Pancreas (tissue), 10 donors: Measurements from ENCODE around the gene FMNL2. TPM values are rescaled to one million over a fixed set of nuclear protein-coding genes. Genes with fewer than 3 reads are reported as not detected.

ENCODE experiments used
- ATAC-seq, 4 donors: fragments of 200-7000 bp; cut with Tn5 transposase; one replicate each; pipeline versions ENCODE4 v1.8.0 to v1.9.1; 2020; ENCODE audit warnings: mild to moderate bottlenecking in 4 of 4, moderate library complexity in 4 of 4
- DNase-seq, 6 donors: peaks; one replicate each; pipeline ENCODE4 v3.0.0-alpha.2; 2020
- FAIRE-seq: peaks from 2 replicates; lab custom pipeline; 2012; peaks lifted over from hg19 to GRCh38; lab: Jason Lieb, UNC
- H3K27ac ChIP-seq, 4 donors: fragments of 200-600 bp; sonication (generic); 1 replicate in 3 of 4; 2 replicates in 1 of 4; pipeline versions ENCODE4 v1.5.0 to v1.8.0; 2020
- H3K27me3 ChIP-seq, 4 donors: fragments of 200-600 bp; one replicate each; pipeline ENCODE4 v1.8.0; 2021
- H3K36me3 ChIP-seq, 3 donors: fragments of 200-600 bp; sonication (generic) in 1 of 3; one replicate each; pipeline versions ENCODE4 v1.5.0 to v1.8.0; 2020 to 2021
- H3K4me1 ChIP-seq, 3 donors: fragments of 200-600 bp; one replicate each; pipeline ENCODE4 v1.8.0; 2021
- H3K4me3 ChIP-seq, 4 donors: fragments of 200-600 bp; sonication (generic) in 2 of 4; one replicate each; pipeline versions ENCODE4 v1.5.0 to v1.8.0; 2020 to 2021
- H3K9me3 ChIP-seq, 4 donors: fragments of 200-600 bp; one replicate each; pipeline ENCODE4 v1.8.0; 2021
- CTCF ChIP-seq, 4 donors: fragments of 200-600 bp; sonication (generic) in 3 of 4; IDR thresholded peaks; one replicate each; pipeline versions ENCODE4 v1.5.0 to v1.8.0; 2021; ENCODE audit warnings: antibody characterized with exemption in 4 of 4
- WGBS, 2 donors: extraction: QIAGEN DNeasy Blood & Tissue Kit; methylation state at CpG; one replicate each; pipeline ENCODE4 v1.1.7; 2013; 5-methylcytosine and 5-hydroxymethylcytosine counted together
- intact Hi-C, 3 donors: fragments of 100-400 bp; cut with DNase I; formaldehyde crosslinking; loops; one replicate each; pipeline versions ENCODE4 v1.11.1 to v1.14.2; 2022
- polyA plus RNA-seq, 2 donors: library from polyadenylated mRNA; stranded (reverse); fragments of 200-250 nt; gene quantifications; one replicate each; pipeline ENCODE4 v1.2.3, GENCODE V29; 2013
- total RNA-seq, 6 donors: library from RNA; stranded (reverse); fragmentation: NEBNext Ultra II Directional in 4 of 6; extraction: Animal tissue kit (Norgen Biotek cat#: 25700) in 4 of 6; gene quantifications; one replicate each; pipeline versions ENCODE4 v1.2.1 to v1.2.4, GENCODE V29; 2021 to 2023
- donor health status: healthy with polysubstance abuse.
- donor health status: DM: no; HTN: no; CAD: no; lungs with moderate emphysema.
- donor health status: DM: no; HTN: no; CAD: no.
- donor health status: control.
- donor health status: control.
- donor health status: Bipolar disorder and iron deficiency.
- donor health status: DM: yes; HTN: yes; CAD: no.
- donor health status: DM: no; HTN: no; CAD: no.
- donor health status: DM: no; HTN: no; CAD: no.
- donor health status: DM: yes; HTN: yes; CAD: no.

The FMNL2 gene
- total and polyA plus RNA-seq, 8 donors = 7.5 to 22.3 (median 11.3) TPM

GRCh38 chr2:152635635-152636298 is 300.8 kb downstream of the FMNL2 start:
- TF ChIP-seq CTCF (IDR thresholded peaks at IDR 0.05) = peak; percentile 78 to 88 (median 83)
- 14 to 15% methylated on average over 5 of the region's 5 CpGs for WGBS, 2 donors
- H3K4me3 ChIP-seq = no peak overlapping the region
- ATAC-seq = peak; percentile 72 to 93 (median 84)
- H3K27ac ChIP-seq = no peak overlapping the region
- H3K4me1 ChIP-seq = no peaks in the 10 kb centered on the region
- no peaks in the 10 kb centered on the region for H3K27me3 ChIP-seq
- H3K9me3 ChIP-seq = no peaks in the 10 kb centered on the region
- intact Hi-C loops = loop anchor here (5.0 to 10.0 kb wide), 3 partner anchors 448 to 601 kb away; no protein-coding TSS in a partner anchor
- peaks cover 0 to under 1% (median 0%) of the 10 kb centered on the region in 3 donors for H3K36me3 ChIP-seq
- no peak for FAIRE-seq
- DNase-seq = peak in 5 of 6 donors; percentile 30 to 75 (median 62)

GRCh38 chr2:152637251-152637650 is 302.3 kb downstream of the FMNL2 start:
- Histone ChIP-seq H3K4me3 (no peak overlapping the region), H3K36me3 (peaks cover 0 to 6% (median 0%) of the 10 kb centered on the region in 3 donors), H3K9me3 (no peaks in the 10 kb centered on the region), H3K27ac (no peak overlapping the region), H3K4me1 (no peaks in the 10 kb centered on the region), H3K27me3 (no peaks in the 10 kb centered on the region)
- ATAC-seq (no peak), FAIRE-seq (no peak), DNase-seq (no peak)
- intact Hi-C loops = loop anchor here (5.0 to 10.0 kb wide), 3 partner anchors 450 to 602 kb away; no protein-coding TSS in a partner anchor
- 76 to 79% methylated on average over 7 of the region's 7 CpGs for WGBS, 2 donors
- no peak for TF ChIP-seq CTCF (IDR thresholded peaks at IDR 0.05)

GRCh38 chr2:152638056-152638455 is 303.1 kb downstream of the FMNL2 start:
- FAIRE-seq = no peak
- no peak overlapping the region for H3K27ac ChIP-seq

GRCh38 chr2:152638590-152638989 is 303.6 kb downstream of the FMNL2 start:
- DNase-seq = no peak
- Histone ChIP-seq H3K4me3 (no peak overlapping the region), H3K9me3 (no peaks in the 10 kb centered on the region), H3K4me1 (no peaks in the 10 kb centered on the region), H3K27me3 (no peaks in the 10 kb centered on the region), H3K36me3 (peaks cover 0 to 6% (median 0%) of the 10 kb centered on the region in 3 donors), H3K27ac (no peak overlapping the region)
- ATAC-seq = no peak
- 59 to 65% methylated on average over 8 of the region's 8 CpGs for WGBS, 2 donors
- no peak for TF ChIP-seq CTCF (IDR thresholded peaks at IDR 0.05)
- no peak for FAIRE-seq
- intact Hi-C loops = loop anchor here (5.0 to 10.0 kb wide), 3 partner anchors 451 to 604 kb away; no protein-coding TSS in a partner anchor

More at GRCh38 chr2:152638056-152638455, 303.1 kb downstream of the FMNL2 start:
- no peak for DNase-seq
- Histone ChIP-seq H3K36me3 (peaks cover 0 to 6% (median 0%) of the 10 kb centered on the region in 3 donors), H3K4me3 (no peak overlapping the region), H3K9me3 (no peaks in the 10 kb centered on the region), H3K27me3 (no peaks in the 10 kb centered on the region), H3K4me1 (no peaks in the 10 kb centered on the region)
- no peak for ATAC-seq
- intact Hi-C loops = loop anchor here (5.0 to 10.0 kb wide), 3 partner anchors 451 to 603 kb away; no protein-coding TSS in a partner anchor
- 71 to 82% methylated on average over 2 of the region's 2 CpGs for WGBS, 2 donors
- TF ChIP-seq CTCF (IDR thresholded peaks at IDR 0.05) = no peak
